ENCODE data around the gene DRD2.

Gene DRD2

GRCh38 chr11:113454455-113454854, 20.7 kb downstream of the DRD2 start:
- no peak for DNase-seq (ENCODE audit: extremely low spot score)
- ChIA-PET CTCF (interaction anchor here (1.4 kb wide), 2 partner anchors 14 to 165 kb away, joined by 3 to 4 read pairs; no protein-coding TSS in a partner anchor), POLR2A (no interaction called here)
- TF ChIP-seq CTCF (IDR thresholded peaks at IDR 0.05; ENCODE audit: control extremely low read depth, extremely low read depth, low read depth, missing control alignments) = no peak

- TF ChIP-seq CTCF (IDR thresholded peaks at IDR 0.05; ENCODE audit: control extremely low read depth, extremely low read depth, low read depth, missing control alignments) = no peak
- ChIA-PET POLR2A (no interaction called here), CTCF (interaction anchor here (1.4 to 1.7 kb wide), 3 partner anchors 9 to 138 kb away, joined by 3 to 4 read pairs (median 3); no protein-coding TSS in a partner anchor)
- DNase-seq (ENCODE audit: extremely low spot score) = no peak
Measured at GRCh38 chr11:113449743-113450142, 25.5 kb downstream of the DRD2 start.

- ChIA-PET CTCF (interaction anchor here (1.5 to 1.7 kb wide), 2 partner anchors 9 to 11 kb away, joined by 4 read pairs; no protein-coding TSS in a partner anchor), POLR2A (no interaction called here)
- DNase-seq (ENCODE audit: extremely low spot score) = no peak
- TF ChIP-seq CTCF (IDR thresholded peaks at IDR 0.05; ENCODE audit: control extremely low read depth, extremely low read depth, low read depth, missing control alignments) = no peak
Measured at GRCh38 chr11:113448316-113448677, 26.9 kb downstream of the DRD2 start.

GRCh38 chr11:113447621-113448315, 27.4 kb downstream of the DRD2 start:
- DNase-seq (ENCODE audit: extremely low spot score) = no peak
- TF ChIP-seq CTCF (IDR thresholded peaks at IDR 0.05; ENCODE audit: control extremely low read depth, extremely low read depth, low read depth, missing control alignments) = no peak
- CTCF ChIA-PET = interaction anchor here (1.5 kb wide), 1 partner anchor 9 kb away, joined by 4 read pairs; no protein-coding TSS in a partner anchor
- POLR2A ChIA-PET = no interaction called here

- CTCF ChIA-PET = no interaction called here
- POLR2A ChIA-PET = no interaction called here
- no peak for TF ChIP-seq CTCF (IDR thresholded peaks at IDR 0.05; ENCODE audit: control extremely low read depth, extremely low read depth, low read depth, missing control alignments)
- DNase-seq (ENCODE audit: extremely low spot score) = no peak
Measured at GRCh38 chr11:113446938-113447337, 28.3 kb downstream of the DRD2 start.

- ChIA-PET POLR2A (no interaction called here), CTCF (interaction anchor here (1.1 to 1.8 kb wide), 2 partner anchors 86 to 156 kb away, joined by 3 to 4 read pairs; no protein-coding TSS in a partner anchor)
- no peak for DNase-seq (ENCODE audit: extremely low spot score)
- no peak for TF ChIP-seq CTCF (IDR thresholded peaks at IDR 0.05; ENCODE audit: control extremely low read depth, extremely low read depth, low read depth, missing control alignments)
Measured at GRCh38 chr11:113446112-113446511, 29.1 kb downstream of the DRD2 start.
